ENCODE measurements around the gene ACOD1.
"Not testable (repeated sequence)": the region's sequence is repeated elsewhere in the genome, so short reads cannot be mapped to it uniquely, and the experiment has no call there.

The ACOD1 gene

GRCh38 chr13:76936763-76937162 is 11.5 kb upstream of the ACOD1 start:
- Mint-ChIP-seq H3K4me3 (no peak overlapping the region), H3K27ac (no peak overlapping the region), H3K9me3 (peaks cover 0 to 4% of the 10 kb centered on the region in 2 donors), H3K27me3 (no peaks in the 10 kb centered on the region), H3K4me1 (no peaks in the 10 kb centered on the region)
- ATAC-seq (no peak), DNase-seq (no peak)

DNA sequence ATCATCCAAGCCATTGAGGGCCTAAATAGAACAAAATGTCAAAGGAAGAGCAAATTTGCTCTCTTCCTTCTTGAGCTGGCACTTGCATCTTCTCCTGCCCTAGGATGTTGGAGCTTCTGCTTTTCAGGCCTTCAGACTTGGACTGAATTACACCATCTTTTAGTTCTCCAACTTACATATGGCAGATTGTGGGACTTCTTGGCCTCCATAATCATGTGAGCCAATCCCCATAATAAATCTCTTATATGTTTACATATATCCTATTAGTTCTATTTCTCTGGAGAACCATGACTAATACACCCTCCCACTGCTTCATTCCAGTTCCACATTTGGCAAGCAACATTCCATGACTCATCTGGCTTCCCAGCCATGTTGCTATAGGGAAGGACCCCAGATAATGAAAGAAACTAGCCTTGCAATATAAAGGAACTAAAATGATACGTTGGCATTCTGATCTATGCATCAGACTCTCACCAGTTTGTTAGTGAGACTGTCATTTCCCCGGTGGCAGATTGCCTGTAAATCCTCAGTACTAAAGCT is 11.0 kb upstream of the ACOD1 start:
- H3K4me1 Mint-ChIP-seq, result no peaks in the 10 kb centered on the region
- H3K9me3 Mint-ChIP-seq, result peaks cover 0 to 4% of the 10 kb centered on the region in 2 donors
- ATAC-seq, result no peak
- no peak overlapping the region for H3K4me3 Mint-ChIP-seq
- H3K27ac Mint-ChIP-seq, result peak overlapping the region in 1 of 2 donors; percentile 72
- DNase-seq, result no peak
- no peaks in the 10 kb centered on the region for H3K27me3 Mint-ChIP-seq

DNA sequence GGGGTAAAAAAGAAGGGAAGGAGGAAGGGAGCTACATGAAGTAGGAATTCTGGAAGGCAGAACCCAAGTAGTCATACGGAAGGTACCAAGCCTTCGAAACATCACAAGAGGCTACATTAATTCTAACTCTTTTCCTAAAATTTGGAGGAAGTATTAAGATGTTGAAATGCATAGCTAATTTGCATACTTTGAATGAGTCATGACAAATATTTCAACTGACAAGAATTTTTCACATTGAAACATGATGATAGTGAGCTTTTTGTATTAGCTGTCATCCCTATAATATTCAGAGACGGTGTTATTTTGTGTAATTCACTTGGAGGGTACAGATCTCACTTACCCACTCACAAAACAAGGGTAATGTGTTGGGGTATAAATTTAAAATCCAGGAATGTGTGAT is 9.1 kb upstream of the ACOD1 start:
- Mint-ChIP-seq H3K27ac (no peak overlapping the region), H3K9me3 (peaks cover 0 to 4% of the 10 kb centered on the region in 2 donors), H3K4me3 (no peak overlapping the region), H3K4me1 (no peaks in the 10 kb centered on the region), H3K27me3 (no peaks in the 10 kb centered on the region)
- no peak for DNase-seq
- ATAC-seq, result no peak

DNA sequence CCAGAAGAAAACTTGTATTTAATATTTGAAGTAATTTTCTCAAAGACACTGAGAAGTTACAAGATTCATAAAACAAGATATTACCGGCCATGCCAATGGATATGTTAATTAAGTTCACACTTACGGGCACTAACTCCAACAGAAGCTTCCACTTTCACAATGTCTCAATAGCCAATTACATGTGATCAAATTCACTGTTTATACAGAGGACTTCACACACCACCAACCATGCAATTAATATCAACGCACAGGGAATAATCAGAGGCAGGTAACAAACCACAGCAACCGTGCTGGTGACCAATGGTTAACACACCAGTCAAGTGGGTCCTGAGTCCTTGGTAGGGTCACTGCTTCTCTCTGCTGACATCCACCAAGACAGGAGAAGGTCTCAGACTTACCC is 5.9 kb upstream of the ACOD1 start:
- Mint-ChIP-seq H3K27ac (no peak overlapping the region), H3K4me1 (no peaks in the 10 kb centered on the region), H3K4me3 (no peak overlapping the region), H3K9me3 (no peaks in the 10 kb centered on the region), H3K27me3 (no peaks in the 10 kb centered on the region)
- DNase-seq (no peak), ATAC-seq (no peak)

DNA sequence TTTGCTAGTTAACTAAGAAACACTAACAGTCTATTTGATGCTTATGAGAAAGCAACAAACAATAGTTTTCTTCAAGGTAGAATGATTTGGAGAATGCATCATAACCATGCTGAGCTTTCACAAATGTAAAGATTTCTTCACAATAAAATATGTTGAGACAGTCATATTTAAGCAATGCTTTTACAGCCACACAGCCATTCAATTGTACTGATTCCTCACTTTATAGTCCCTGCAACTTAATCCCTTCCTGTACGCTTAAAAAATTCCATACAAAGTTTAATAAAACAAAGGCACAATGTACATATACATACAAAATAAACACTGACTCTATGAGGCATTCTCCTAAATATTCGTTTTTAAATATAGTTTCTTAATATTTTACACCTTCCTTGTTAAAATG is 4.7 kb upstream of the ACOD1 start:
- Mint-ChIP-seq H3K27ac (no peak overlapping the region), H3K4me1 (no peaks in the 10 kb centered on the region), H3K27me3 (no peaks in the 10 kb centered on the region), H3K4me3 (no peak overlapping the region), H3K9me3 (no peaks in the 10 kb centered on the region)
- DNase-seq (no peak), ATAC-seq (no peak)

DNA sequence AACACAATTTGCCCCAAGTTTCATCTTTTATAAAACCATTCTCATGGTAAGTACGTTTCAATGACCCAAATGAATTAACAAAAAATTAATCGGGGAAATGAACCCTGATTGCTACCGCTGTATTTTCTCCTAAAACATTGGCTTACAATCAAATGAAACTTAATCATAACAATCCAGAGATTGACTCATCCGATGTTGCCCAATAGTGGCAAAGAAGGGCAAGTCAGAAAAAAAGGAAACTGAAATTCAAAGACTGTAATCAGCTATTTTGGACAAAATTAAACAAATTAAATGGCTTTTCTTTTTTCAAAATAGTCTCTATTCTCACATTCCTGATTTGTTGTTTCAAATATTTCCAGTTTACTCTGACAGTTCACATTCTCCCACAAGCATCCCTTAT is 3.9 kb upstream of the ACOD1 start:
- H3K27me3 Mint-ChIP-seq, result no peaks in the 10 kb centered on the region
- H3K9me3 Mint-ChIP-seq, result no peaks in the 10 kb centered on the region
- no peaks in the 10 kb centered on the region for H3K4me1 Mint-ChIP-seq
- no peak overlapping the region for H3K4me3 Mint-ChIP-seq
- ATAC-seq, result no peak
- DNase-seq, result no peak
- no peak overlapping the region for H3K27ac Mint-ChIP-seq

DNA sequence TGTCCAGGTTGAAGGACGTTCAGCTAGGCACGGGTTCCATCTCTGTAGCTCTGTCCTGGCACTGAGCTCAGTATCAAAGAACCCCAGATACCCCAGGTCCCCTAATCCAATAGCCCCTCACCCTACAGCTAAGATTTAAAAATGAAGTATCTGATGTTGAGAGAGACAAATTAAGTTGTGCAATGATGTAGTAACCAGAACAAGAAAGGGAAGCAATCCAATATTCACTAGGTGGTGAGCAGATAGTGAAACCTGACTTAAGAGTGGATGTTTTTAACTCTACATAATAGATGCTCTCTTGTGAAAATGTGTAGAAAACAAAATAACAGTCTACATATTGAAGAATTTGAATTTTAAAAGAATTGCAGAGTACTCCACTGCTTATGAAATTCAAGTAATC is 1.8 kb downstream of the ACOD1 start:
- no peak overlapping the region for H3K4me3 Mint-ChIP-seq
- no peak overlapping the region for H3K27ac Mint-ChIP-seq
- no peaks in the 10 kb centered on the region for H3K4me1 Mint-ChIP-seq
- peaks cover 15% of the 10 kb centered on the region for H3K27me3 Mint-ChIP-seq
- DNase-seq, result no peak
- no peaks in the 10 kb centered on the region for H3K9me3 Mint-ChIP-seq
- ATAC-seq, result no peak

GRCh38 chr13:76953968-76954367 is 5.7 kb downstream of the ACOD1 start:
- DNase-seq, result no peak
- Mint-ChIP-seq H3K27me3 (peaks cover 15% of the 10 kb centered on the region), H3K27ac (no peak overlapping the region), H3K4me3 (no peak overlapping the region), H3K4me1 (no peaks in the 10 kb centered on the region), H3K9me3 (peaks cover 4 to 7% of the 10 kb centered on the region in 2 donors)
- no peak for ATAC-seq

GRCh38 chr13:76954538-76954937 is 6.2 kb downstream of the ACOD1 start:
- Mint-ChIP-seq H3K4me3 (no peak overlapping the region), H3K9me3 (peaks cover 7 to 13% of the 10 kb centered on the region in 2 donors), H3K27ac (no peak overlapping the region), H3K4me1 (no peaks in the 10 kb centered on the region), H3K27me3 (peaks cover 15% of the 10 kb centered on the region)
- no peak for ATAC-seq
- DNase-seq, result no peak

DNA sequence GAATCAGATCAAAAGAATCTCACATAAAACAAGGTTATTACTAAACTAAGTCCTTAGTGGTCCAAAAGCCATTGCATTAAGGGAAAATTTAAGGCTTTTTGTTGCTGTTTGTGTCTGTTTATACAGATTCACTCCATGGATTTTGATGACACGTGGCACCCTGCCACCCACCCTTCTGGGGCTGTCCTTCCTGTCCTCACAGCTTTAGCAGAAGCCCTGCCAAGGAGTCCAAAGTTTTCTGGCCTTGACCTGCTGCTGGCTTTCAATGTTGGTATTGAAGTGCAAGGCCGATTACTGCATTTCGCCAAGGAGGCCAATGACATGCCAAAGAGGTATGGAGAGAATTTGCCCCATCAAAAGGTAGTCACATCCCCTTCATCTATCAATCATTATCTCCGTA is 6.9 kb downstream of the ACOD1 start:
- Mint-ChIP-seq H3K4me3 (no peak overlapping the region), H3K9me3 (peaks cover 10 to 19% of the 10 kb centered on the region in 2 donors), H3K27ac (no peak overlapping the region), H3K27me3 (peaks cover 8% of the 10 kb centered on the region), H3K4me1 (no peaks in the 10 kb centered on the region)
- no peak for DNase-seq
- ATAC-seq, result no peak

DNA sequence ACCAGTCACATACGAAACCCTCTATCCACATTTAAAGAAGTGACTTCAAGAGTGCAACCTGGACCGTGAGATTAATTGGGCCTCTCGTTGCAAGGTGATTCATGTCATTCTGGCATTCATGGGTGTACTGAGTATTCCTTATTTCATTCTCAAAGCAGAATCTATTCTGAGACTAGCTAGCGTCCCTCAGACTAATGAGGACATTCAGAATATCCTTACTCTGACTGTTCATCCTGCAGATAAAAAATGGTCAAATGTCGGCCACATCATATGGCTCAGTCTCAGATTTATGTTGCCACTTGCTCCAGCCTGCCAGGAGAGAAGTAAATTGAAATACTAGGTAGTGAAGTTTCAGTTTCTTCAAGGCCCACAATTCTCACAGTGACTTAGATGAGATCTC is 7.3 kb downstream of the ACOD1 start:
- Mint-ChIP-seq H3K27me3 (peaks cover 5% of the 10 kb centered on the region), H3K27ac (no peak overlapping the region), H3K4me3 (no peak overlapping the region), H3K4me1 (no peaks in the 10 kb centered on the region), H3K9me3 (peaks cover 15 to 23% of the 10 kb centered on the region in 2 donors)
- ATAC-seq, result no peak
- DNase-seq, result no peak

- Mint-ChIP-seq H3K27ac (no peak overlapping the region), H3K4me3 (no peak overlapping the region), H3K27me3 (no peaks in the 10 kb centered on the region), H3K4me1 (no peaks in the 10 kb centered on the region), H3K9me3 (peaks cover 21 to 34% of the 10 kb centered on the region in 2 donors)
- ATAC-seq, result no peak
- no peak for DNase-seq
Observed at GRCh38 chr13:76958841-76959432, 10.6 kb downstream of the ACOD1 start.

DNA sequence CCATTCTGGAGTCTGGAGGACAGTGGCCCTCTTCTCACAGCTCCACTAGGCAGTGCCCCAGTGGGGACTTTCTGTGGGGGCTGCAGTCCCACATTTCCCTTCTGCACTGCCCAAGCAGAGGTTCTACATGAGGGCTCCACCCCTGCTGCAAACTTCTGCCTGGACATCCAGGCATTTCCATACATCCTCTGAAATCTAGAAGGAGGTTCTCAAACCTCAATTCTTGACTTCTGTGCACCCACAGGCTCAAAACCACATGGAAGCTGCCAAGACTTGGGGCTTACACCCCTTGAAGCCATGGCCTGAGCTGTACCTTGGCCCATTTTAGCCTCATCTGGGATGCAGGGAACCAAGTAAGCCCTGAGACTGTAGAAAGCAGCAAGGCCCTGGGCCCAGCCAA is 11.4 kb downstream of the ACOD1 start:
- H3K4me3 Mint-ChIP-seq, ATAC-seq, H3K4me1 Mint-ChIP-seq, DNase-seq, H3K27me3 Mint-ChIP-seq, H3K27ac Mint-ChIP-seq: not testable (repeated sequence)
- peaks cover 21 to 34% of the 10 kb centered on the region in 2 donors for H3K9me3 Mint-ChIP-seq

- ATAC-seq, result no peak
- Mint-ChIP-seq H3K27ac (no peak overlapping the region), H3K4me3 (no peak overlapping the region), H3K27me3 (peaks cover 15% of the 10 kb centered on the region), H3K9me3 (peaks cover 4 to 8% of the 10 kb centered on the region in 2 donors), H3K4me1 (no peaks in the 10 kb centered on the region)
- no peak for DNase-seq
Observed at GRCh38 chr13:76965759-76966421, 17.6 kb downstream of the ACOD1 start.

GRCh38 chr13:76967031-76967430 is 18.7 kb downstream of the ACOD1 start:
- peaks cover 2% of the 10 kb centered on the region for H3K4me1 Mint-ChIP-seq
- no peak overlapping the region for H3K4me3 Mint-ChIP-seq
- DNase-seq (no peak), ATAC-seq (no peak)
- H3K9me3 Mint-ChIP-seq, result no peaks in the 10 kb centered on the region
- H3K27me3 Mint-ChIP-seq, result peaks cover 20% of the 10 kb centered on the region
- no peak overlapping the region for H3K27ac Mint-ChIP-seq

- Mint-ChIP-seq H3K27me3 (peaks cover 30% of the 10 kb centered on the region), H3K4me3 (no peak overlapping the region), H3K9me3 (no peaks in the 10 kb centered on the region), H3K27ac (no peak overlapping the region), H3K4me1 (peaks cover 10% of the 10 kb centered on the region)
- ATAC-seq (no peak), DNase-seq (no peak)
Observed at GRCh38 chr13:76968041-76968440, 19.7 kb downstream of the ACOD1 start.
